Erythroblast (primary cell): ENCODE measurements around the gene SYK.

Experiments used
- GATA1 ChIP-seq: IDR thresholded peaks from 2 replicates; pipeline ENCODE4 v1.6.1; 2011; ENCODE audit warnings: low read depth, mild to moderate bottlenecking, control low read depth, low read length, moderate library complexity
- POLR2A ChIP-seq: IDR thresholded peaks from 2 replicates; pipeline ENCODE4 v1.6.1; 2011; ENCODE audit warnings: mild to moderate bottlenecking, low read length

GRCh38 chr9:90772386-90772785, 29.2 kb upstream of the SYK start:
- TF ChIP-seq POLR2A (no peak), GATA1 (no peak)
